A673 (cell line): ENCODE data around the gene DNAH9.

Experiments used
- EZH2 ChIP-seq: fragments of 200-600 bp; sonication (generic); IDR thresholded peaks from 2 replicates; pipeline ENCODE4 v1.6.1; 2017; ENCODE audit warnings: borderline replicate concordance, low read depth, mild to moderate bottlenecking, mixed read lengths, antibody characterized with exemption, low read length; ENCODE audit not compliant: poor library complexity, severe bottlenecking
- TF ChIP-seq, protein P1 (sequence below): fragments of 300-800, 200-600 bp; sonication (generic); conservative IDR thresholded peaks from 2 replicates; pipeline ENCODE4 v1.5.1; 2017; ENCODE audit warnings: low read depth, mild to moderate bottlenecking, antibody characterized with exemption, low read length, moderate library complexity, mixed read lengths

DNA sequence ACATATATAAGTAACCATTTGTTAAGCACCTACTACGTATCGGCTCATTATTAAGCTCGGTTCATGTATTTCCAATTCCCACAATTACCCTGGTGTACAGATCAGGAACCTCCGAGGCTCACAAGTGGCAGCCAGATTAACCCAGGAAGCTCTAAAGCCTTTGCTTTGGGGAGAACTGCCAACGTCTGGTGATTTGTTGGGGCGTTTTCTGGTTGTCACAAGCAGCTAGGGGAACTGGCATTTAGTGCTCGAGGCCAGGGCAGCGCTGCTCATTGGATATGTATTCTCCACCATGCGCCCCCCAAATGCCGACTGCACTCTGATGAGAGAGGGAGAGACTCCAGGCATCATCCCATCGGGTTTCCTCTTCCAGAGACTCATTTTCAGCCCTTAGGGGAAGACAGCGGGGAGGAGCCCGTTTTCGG is 398.5 kb downstream of the DNAH9 start:
- TF ChIP-seq, protein P1, sequence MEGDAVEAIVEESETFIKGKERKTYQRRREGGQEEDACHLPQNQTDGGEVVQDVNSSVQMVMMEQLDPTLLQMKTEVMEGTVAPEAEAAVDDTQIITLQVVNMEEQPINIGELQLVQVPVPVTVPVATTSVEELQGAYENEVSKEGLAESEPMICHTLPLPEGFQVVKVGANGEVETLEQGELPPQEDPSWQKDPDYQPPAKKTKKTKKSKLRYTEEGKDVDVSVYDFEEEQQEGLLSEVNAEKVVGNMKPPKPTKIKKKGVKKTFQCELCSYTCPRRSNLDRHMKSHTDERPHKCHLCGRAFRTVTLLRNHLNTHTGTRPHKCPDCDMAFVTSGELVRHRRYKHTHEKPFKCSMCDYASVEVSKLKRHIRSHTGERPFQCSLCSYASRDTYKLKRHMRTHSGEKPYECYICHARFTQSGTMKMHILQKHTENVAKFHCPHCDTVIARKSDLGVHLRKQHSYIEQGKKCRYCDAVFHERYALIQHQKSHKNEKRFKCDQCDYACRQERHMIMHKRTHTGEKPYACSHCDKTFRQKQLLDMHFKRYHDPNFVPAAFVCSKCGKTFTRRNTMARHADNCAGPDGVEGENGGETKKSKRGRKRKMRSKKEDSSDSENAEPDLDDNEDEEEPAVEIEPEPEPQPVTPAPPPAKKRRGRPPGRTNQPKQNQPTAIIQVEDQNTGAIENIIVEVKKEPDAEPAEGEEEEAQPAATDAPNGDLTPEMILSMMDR = no peak
- TF ChIP-seq EZH2 = no peak
